ENCODE data around the gene FOLR3.

The FOLR3 gene

GRCh38 chr11:72122607-72123006, 12.9 kb upstream of the FOLR3 start:
- TF ChIP-seq SPI1 (IDR thresholded peaks at IDR 0.05; ENCODE audit: low read depth, low read length): no peak
- no peak for TF ChIP-seq POLR2AphosphoS5 (IDR thresholded peaks at IDR 0.05; ENCODE audit: low read depth, low read length)
- no peak for TF ChIP-seq POLR2A (IDR thresholded peaks at IDR 0.05; ENCODE audit: low read depth, low read length)
- TF ChIP-seq PAX5 (IDR thresholded peaks at IDR 0.05; ENCODE audit: insufficient read depth, low read length, severe bottlenecking): no peak
- no peak for TF ChIP-seq POU2F2 (IDR thresholded peaks at IDR 0.05; ENCODE audit: low read depth, low read length)
- TF ChIP-seq TAF1 (IDR thresholded peaks at IDR 0.05; ENCODE audit: low read depth, low read length): no peak
- DNase-seq (ENCODE audit: insufficient read length, low spot score) (no peak), FAIRE-seq (no peak)

GRCh38 chr11:72123117-72123653, 12.3 kb upstream of the FOLR3 start:
- TF ChIP-seq POU2F2 (IDR thresholded peaks at IDR 0.05; ENCODE audit: low read depth, low read length): no peak
- TF ChIP-seq SPI1 (IDR thresholded peaks at IDR 0.05; ENCODE audit: low read depth, low read length): no peak
- TF ChIP-seq PAX5 (IDR thresholded peaks at IDR 0.05; ENCODE audit: insufficient read depth, low read length, severe bottlenecking): no peak
- no peak for TF ChIP-seq TAF1 (IDR thresholded peaks at IDR 0.05; ENCODE audit: low read depth, low read length)
- TF ChIP-seq POLR2AphosphoS5 (IDR thresholded peaks at IDR 0.05; ENCODE audit: low read depth, low read length): no peak
- TF ChIP-seq POLR2A (IDR thresholded peaks at IDR 0.05; ENCODE audit: low read depth, low read length): no peak
- DNase-seq (ENCODE audit: insufficient read length, low spot score): no peak
- no peak for FAIRE-seq

GRCh38 chr11:72124046-72124445, 11.5 kb upstream of the FOLR3 start:
- no peak for FAIRE-seq
- TF ChIP-seq POLR2A (IDR thresholded peaks at IDR 0.05; ENCODE audit: low read depth, low read length): no peak
- no peak for TF ChIP-seq TAF1 (IDR thresholded peaks at IDR 0.05; ENCODE audit: low read depth, low read length)
- TF ChIP-seq POLR2AphosphoS5 (IDR thresholded peaks at IDR 0.05; ENCODE audit: low read depth, low read length): no peak
- TF ChIP-seq PAX5 (IDR thresholded peaks at IDR 0.05; ENCODE audit: insufficient read depth, low read length, severe bottlenecking): no peak
- TF ChIP-seq POU2F2 (IDR thresholded peaks at IDR 0.05; ENCODE audit: low read depth, low read length): no peak
- TF ChIP-seq SPI1 (IDR thresholded peaks at IDR 0.05; ENCODE audit: low read depth, low read length): no peak

GRCh38 chr11:72125956-72126355, 9.6 kb upstream of the FOLR3 start:
- DNase-seq (ENCODE audit: insufficient read length, low spot score) (no peak), FAIRE-seq (no peak)
- TF ChIP-seq POU2F2 (IDR thresholded peaks at IDR 0.05; ENCODE audit: low read depth, low read length) (no peak), POLR2A (IDR thresholded peaks at IDR 0.05; ENCODE audit: low read depth, low read length) (no peak), POLR2AphosphoS5 (IDR thresholded peaks at IDR 0.05; ENCODE audit: low read depth, low read length) (no peak), TAF1 (IDR thresholded peaks at IDR 0.05; ENCODE audit: low read depth, low read length) (no peak), SPI1 (IDR thresholded peaks at IDR 0.05; ENCODE audit: low read depth, low read length) (no peak), PAX5 (IDR thresholded peaks at IDR 0.05; ENCODE audit: insufficient read depth, low read length, severe bottlenecking) (no peak)

More at GRCh38 chr11:72124046-72124445, 11.5 kb upstream of the FOLR3 start:
- no peak for DNase-seq (ENCODE audit: insufficient read length, low spot score)

- FAIRE-seq (no peak), DNase-seq (ENCODE audit: insufficient read length, low spot score) (no peak)
- TF ChIP-seq PAX5 (IDR thresholded peaks at IDR 0.05; ENCODE audit: insufficient read depth, low read length, severe bottlenecking) (no peak), SPI1 (IDR thresholded peaks at IDR 0.05; ENCODE audit: low read depth, low read length) (no peak), POU2F2 (IDR thresholded peaks at IDR 0.05; ENCODE audit: low read depth, low read length) (no peak), POLR2A (IDR thresholded peaks at IDR 0.05; ENCODE audit: low read depth, low read length) (no peak), POLR2AphosphoS5 (IDR thresholded peaks at IDR 0.05; ENCODE audit: low read depth, low read length) (no peak), TAF1 (IDR thresholded peaks at IDR 0.05; ENCODE audit: low read depth, low read length) (no peak)
Measured at GRCh38 chr11:72127923-72128322, 7.6 kb upstream of the FOLR3 start.

GRCh38 chr11:72129381-72129780, 6.1 kb upstream of the FOLR3 start:
- FAIRE-seq: no peak
- no peak for DNase-seq (ENCODE audit: insufficient read length, low spot score)
- TF ChIP-seq SPI1 (IDR thresholded peaks at IDR 0.05; ENCODE audit: low read depth, low read length): no peak
- no peak for TF ChIP-seq POLR2A (IDR thresholded peaks at IDR 0.05; ENCODE audit: low read depth, low read length)
- no peak for TF ChIP-seq TAF1 (IDR thresholded peaks at IDR 0.05; ENCODE audit: low read depth, low read length)
- TF ChIP-seq POU2F2 (IDR thresholded peaks at IDR 0.05; ENCODE audit: low read depth, low read length): no peak
- no peak for TF ChIP-seq PAX5 (IDR thresholded peaks at IDR 0.05; ENCODE audit: insufficient read depth, low read length, severe bottlenecking)
- TF ChIP-seq POLR2AphosphoS5 (IDR thresholded peaks at IDR 0.05; ENCODE audit: low read depth, low read length): no peak

GRCh38 chr11:72132646-72133045, 2.9 kb upstream of the FOLR3 start:
- TF ChIP-seq POLR2A (IDR thresholded peaks at IDR 0.05; ENCODE audit: low read depth, low read length) (no peak), POLR2AphosphoS5 (IDR thresholded peaks at IDR 0.05; ENCODE audit: low read depth, low read length) (no peak), PAX5 (IDR thresholded peaks at IDR 0.05; ENCODE audit: insufficient read depth, low read length, severe bottlenecking) (no peak), TAF1 (IDR thresholded peaks at IDR 0.05; ENCODE audit: low read depth, low read length) (no peak), SPI1 (IDR thresholded peaks at IDR 0.05; ENCODE audit: low read depth, low read length) (no peak), POU2F2 (IDR thresholded peaks at IDR 0.05; ENCODE audit: low read depth, low read length) (no peak)
- FAIRE-seq (no peak), DNase-seq (ENCODE audit: insufficient read length, low spot score) (no peak)

GRCh38 chr11:72135891-72136683, 562 bp downstream of the FOLR3 start:
- DNase-seq (ENCODE audit: insufficient read length, low spot score): no peak
- no peak for FAIRE-seq
- TF ChIP-seq PAX5 (IDR thresholded peaks at IDR 0.05; ENCODE audit: insufficient read depth, low read length, severe bottlenecking) (no peak), SPI1 (IDR thresholded peaks at IDR 0.05; ENCODE audit: low read depth, low read length) (no peak), POLR2A (IDR thresholded peaks at IDR 0.05; ENCODE audit: low read depth, low read length) (no peak), POLR2AphosphoS5 (IDR thresholded peaks at IDR 0.05; ENCODE audit: low read depth, low read length) (no peak), POU2F2 (IDR thresholded peaks at IDR 0.05; ENCODE audit: low read depth, low read length) (no peak), TAF1 (IDR thresholded peaks at IDR 0.05; ENCODE audit: low read depth, low read length) (no peak)

GRCh38 chr11:72136684-72137262, 1.2 kb downstream of the FOLR3 start:
- DNase-seq (ENCODE audit: insufficient read length, low spot score): no peak
- no peak for TF ChIP-seq POLR2AphosphoS5 (IDR thresholded peaks at IDR 0.05; ENCODE audit: low read depth, low read length)
- no peak for FAIRE-seq

Data from GM12891 (cell line).